ENCODE measurements around the gene DENR. TPM values are rescaled to one million over a fixed set of nuclear protein-coding genes. Genes with fewer than 3 reads are reported as not detected.
"Not testable (repeated sequence)": the region's sequence is repeated elsewhere in the genome, so short reads cannot be mapped to it uniquely, and the experiment has no call there.

Gene DENR
- total and polyA plus RNA-seq, 5 donors from 2014 or later: 32.7 to 72.0 (median 63.2) TPM

DNA sequence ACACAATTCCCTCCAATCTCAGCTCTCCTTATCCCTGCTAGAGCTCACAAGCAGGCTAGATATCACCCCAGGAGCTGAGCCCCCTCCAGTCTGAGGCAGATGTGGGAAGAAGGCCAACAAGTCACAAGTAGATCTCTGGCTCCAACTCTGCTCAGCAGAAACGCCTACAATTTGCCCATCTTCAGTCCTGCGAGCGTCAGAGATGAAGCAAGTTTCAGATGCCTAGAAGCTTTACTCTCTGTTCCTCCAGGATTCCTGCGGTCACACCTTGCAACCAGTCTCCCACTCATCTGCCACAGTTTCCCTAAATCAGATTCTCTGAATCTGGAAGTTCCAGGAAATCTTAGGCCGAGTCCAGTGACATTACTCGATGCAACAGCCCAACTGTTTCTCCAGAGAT lies 37.4 kb upstream of the DENR start:
- not testable (repeated sequence) for H3K27me3 ChIP-seq (ENCODE audit: control insufficient read depth, insufficient read depth, low read length)

GRCh38 chr12:122716658-122717057 lies 36.0 kb upstream of the DENR start, which contains the start of gene HCAR3:
Gene HCAR3, minus strand, starts transcription at chr12:122716811. Its CDS starts 74 bp downstream, at chr12:122716737.
- not testable (repeated sequence) for H3K36me3 ChIP-seq (ENCODE audit: control insufficient read depth, insufficient read depth, low read length); ATAC-seq (ENCODE audit: low read depth in 2 of 2); H3K4me1 Mint-ChIP-seq; H3K27me3 ChIP-seq (ENCODE audit: control insufficient read depth, insufficient read depth, low read length); H3K27ac Mint-ChIP-seq; H3K27ac ChIP-seq (ENCODE audit: insufficient read depth, low read length, poor library complexity, severe bottlenecking); H3K4me3 Mint-ChIP-seq; H3K9me3 Mint-ChIP-seq; H3K27me3 Mint-ChIP-seq; H3K4me3 ChIP-seq (ENCODE audit: low read depth, low read length); H3K4me1 ChIP-seq (ENCODE audit: control insufficient read depth, insufficient read depth, low read length, poor library complexity, severe bottlenecking); H3K9me3 ChIP-seq (ENCODE audit: control insufficient read depth in 2 of 2, low read length in 2 of 2); H3K36me3 Mint-ChIP-seq; DNase-seq

More for the DNA sequence above, 37.4 kb upstream of the DENR start:
- H3K36me3 Mint-ChIP-seq; H3K27ac ChIP-seq (ENCODE audit: insufficient read depth, low read length, poor library complexity, severe bottlenecking); H3K36me3 ChIP-seq (ENCODE audit: control insufficient read depth, insufficient read depth, low read length); H3K4me1 ChIP-seq (ENCODE audit: control insufficient read depth, insufficient read depth, low read length, poor library complexity, severe bottlenecking); H3K4me1 Mint-ChIP-seq; H3K9me3 ChIP-seq (ENCODE audit: control insufficient read depth in 2 of 2, low read length in 2 of 2); DNase-seq; H3K4me3 Mint-ChIP-seq; ATAC-seq (ENCODE audit: low read depth in 2 of 2); H3K9me3 Mint-ChIP-seq; H3K4me3 ChIP-seq (ENCODE audit: low read depth, low read length); H3K27ac Mint-ChIP-seq: not testable (repeated sequence)
- H3K27me3 Mint-ChIP-seq: peaks cover 17% of the 10 kb centered on the region

DNA sequence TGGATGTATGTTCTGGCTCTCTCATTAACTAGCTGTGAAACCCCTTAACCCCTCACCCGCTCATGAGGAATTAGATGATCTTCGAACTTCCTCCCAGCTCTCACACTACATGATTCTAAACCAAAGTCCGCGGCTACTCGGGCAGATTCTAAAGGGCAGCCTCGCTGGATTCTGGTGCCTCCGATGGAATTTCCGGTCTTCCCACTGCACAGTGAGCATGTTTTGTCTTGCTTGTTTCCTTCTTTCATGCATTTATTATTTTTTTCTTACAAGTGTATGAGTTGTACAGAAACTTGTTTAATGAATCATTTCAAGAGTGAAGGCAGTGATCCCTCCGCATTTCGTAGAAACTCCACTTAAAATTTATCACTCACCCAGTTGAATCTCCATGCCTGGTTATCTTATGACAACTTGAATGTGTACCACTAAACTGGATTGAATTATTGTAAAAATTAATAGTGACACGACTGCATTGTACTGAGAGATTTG lies 31.5 kb upstream of the DENR start:
- no peak overlapping the region for H3K4me3 ChIP-seq (ENCODE audit: low read depth, low read length)
- ATAC-seq (ENCODE audit: low read depth in 2 of 2) (no peak), DNase-seq (peak in 1 of 3 donors; percentile 24)
- Mint-ChIP-seq H3K27ac (peak overlapping the region in 1 of 3 donors; percentile 43), H3K9me3 (peaks cover 0 to 4% (median 0%) of the 10 kb centered on the region in 7 donors), H3K4me1 (peaks cover 3 to 15% (median 4%) of the 10 kb centered on the region in 4 donors), H3K36me3 (no peaks in the 10 kb centered on the region), H3K4me3 (no peak overlapping the region), H3K27me3 (peaks cover 9% of the 10 kb centered on the region)
- H3K27me3 ChIP-seq (ENCODE audit: control insufficient read depth, insufficient read depth, low read length): no peaks in the 10 kb centered on the region
- no peaks in the 10 kb centered on the region for H3K36me3 ChIP-seq (ENCODE audit: control insufficient read depth, insufficient read depth, low read length)
- H3K27ac ChIP-seq (ENCODE audit: insufficient read depth, low read length, poor library complexity, severe bottlenecking): no peak overlapping the region
- no peaks in the 10 kb centered on the region for H3K4me1 ChIP-seq (ENCODE audit: control insufficient read depth, insufficient read depth, low read length, poor library complexity, severe bottlenecking)
- no peaks in the 10 kb centered on the region for H3K9me3 ChIP-seq (ENCODE audit: control insufficient read depth in 2 of 2, low read length in 2 of 2)

DNA sequence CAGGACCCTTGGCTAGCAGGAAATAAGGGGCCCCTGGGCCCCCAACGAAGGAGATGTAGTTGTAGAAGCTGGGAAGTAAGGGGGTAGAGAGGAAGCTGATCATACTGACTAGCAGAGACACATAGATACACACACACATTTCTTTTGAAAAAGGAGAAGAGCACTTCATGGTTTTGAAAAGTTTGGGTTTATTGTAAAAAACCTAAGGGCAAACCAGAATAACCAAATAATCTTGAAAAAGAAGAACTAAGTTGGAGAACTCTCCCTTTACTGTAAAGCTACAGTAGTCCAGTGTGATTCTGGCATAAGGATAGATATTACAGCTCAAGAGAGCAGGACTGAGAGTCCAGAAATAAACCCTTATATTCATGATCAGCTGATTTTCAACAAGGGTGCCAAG lies 30.2 kb upstream of the DENR start:
- no peaks in the 10 kb centered on the region for H3K4me1 ChIP-seq (ENCODE audit: control insufficient read depth, insufficient read depth, low read length, poor library complexity, severe bottlenecking)
- H3K27ac ChIP-seq (ENCODE audit: insufficient read depth, low read length, poor library complexity, severe bottlenecking): no peak overlapping the region
- Mint-ChIP-seq H3K4me3 (no peak overlapping the region), H3K9me3 (peaks cover 0 to 4% (median 0%) of the 10 kb centered on the region in 7 donors), H3K36me3 (no peaks in the 10 kb centered on the region), H3K27ac (no peak overlapping the region), H3K4me1 (peaks cover 5 to 19% (median 7%) of the 10 kb centered on the region in 4 donors), H3K27me3 (peaks cover 9% of the 10 kb centered on the region)
- ATAC-seq (ENCODE audit: low read depth in 2 of 2): no peak
- no peak for DNase-seq
- no peaks in the 10 kb centered on the region for H3K9me3 ChIP-seq (ENCODE audit: control insufficient read depth in 2 of 2, low read length in 2 of 2)
- no peak overlapping the region for H3K4me3 ChIP-seq (ENCODE audit: low read depth, low read length)
- H3K36me3 ChIP-seq (ENCODE audit: control insufficient read depth, insufficient read depth, low read length): no peaks in the 10 kb centered on the region
- H3K27me3 ChIP-seq (ENCODE audit: control insufficient read depth, insufficient read depth, low read length): no peaks in the 10 kb centered on the region

- Mint-ChIP-seq H3K4me1 (peaks cover 5 to 24% (median 7%) of the 10 kb centered on the region in 4 donors), H3K4me3 (peak overlapping the region in 1 of 4 donors; percentile 83), H3K27me3 (peaks cover 9% of the 10 kb centered on the region), H3K36me3 (no peaks in the 10 kb centered on the region), H3K27ac (no peak overlapping the region), H3K9me3 (peaks cover 0 to 4% (median 0%) of the 10 kb centered on the region in 7 donors)
- ATAC-seq (ENCODE audit: low read depth in 2 of 2) (no peak), DNase-seq (no peak)
- Histone ChIP-seq H3K27ac (ENCODE audit: insufficient read depth, low read length, poor library complexity, severe bottlenecking) (no peak overlapping the region), H3K4me3 (ENCODE audit: low read depth, low read length) (no peak overlapping the region), H3K4me1 (ENCODE audit: control insufficient read depth, insufficient read depth, low read length, poor library complexity, severe bottlenecking) (no peaks in the 10 kb centered on the region), H3K9me3 (ENCODE audit: control insufficient read depth in 2 of 2, low read length in 2 of 2) (no peaks in the 10 kb centered on the region), H3K36me3 (ENCODE audit: control insufficient read depth, insufficient read depth, low read length) (no peaks in the 10 kb centered on the region), H3K27me3 (ENCODE audit: control insufficient read depth, insufficient read depth, low read length) (no peaks in the 10 kb centered on the region)
These were observed 27.9 kb upstream of the DENR start for GRCh38 chr12:122724641-122725243.

DNA sequence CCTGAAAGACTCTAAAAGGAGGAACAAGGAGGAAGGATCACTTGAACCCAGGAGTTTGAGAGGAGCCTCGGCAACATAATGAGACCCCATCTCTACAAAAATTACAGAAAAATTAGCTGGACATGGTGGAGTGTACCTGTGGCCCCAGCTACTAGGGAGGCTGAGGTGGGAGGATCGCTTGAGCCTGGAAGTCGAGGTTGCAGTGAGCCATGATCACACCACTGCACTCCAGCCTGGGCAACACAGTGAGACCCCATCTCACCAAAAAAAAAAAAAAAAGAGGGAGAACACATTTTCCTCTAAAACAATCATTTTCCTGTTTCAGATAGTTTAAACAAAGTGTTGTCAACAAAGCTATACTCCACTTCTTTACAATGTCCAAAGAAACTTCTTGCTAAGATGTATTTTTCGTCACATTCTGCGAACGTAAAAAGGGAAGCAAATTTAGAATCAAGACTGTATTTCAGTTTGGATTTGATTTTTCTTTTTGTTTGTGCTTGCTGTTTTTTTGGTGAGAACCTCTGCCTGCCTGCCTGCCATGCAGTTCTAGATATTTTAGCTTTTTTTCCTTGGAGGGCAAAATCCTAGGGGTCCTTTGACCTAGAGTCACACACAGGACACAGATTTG lies 27.1 kb upstream of the DENR start:
- DNase-seq (no peak), ATAC-seq (ENCODE audit: low read depth in 2 of 2) (no peak)
- Histone ChIP-seq H3K9me3 (ENCODE audit: control insufficient read depth in 2 of 2, low read length in 2 of 2) (no peaks in the 10 kb centered on the region), H3K4me1 (ENCODE audit: control insufficient read depth, insufficient read depth, low read length, poor library complexity, severe bottlenecking) (peaks cover 3% of the 10 kb centered on the region), H3K36me3 (ENCODE audit: control insufficient read depth, insufficient read depth, low read length) (no peaks in the 10 kb centered on the region), H3K27ac (ENCODE audit: insufficient read depth, low read length, poor library complexity, severe bottlenecking) (no peak overlapping the region), H3K4me3 (ENCODE audit: low read depth, low read length) (no peak overlapping the region), H3K27me3 (ENCODE audit: control insufficient read depth, insufficient read depth, low read length) (no peaks in the 10 kb centered on the region)
- Mint-ChIP-seq H3K36me3 (no peaks in the 10 kb centered on the region), H3K4me3 (no peak overlapping the region), H3K27ac (no peak overlapping the region), H3K27me3 (peaks cover 9% of the 10 kb centered on the region), H3K4me1 (peaks cover 5 to 19% (median 9%) of the 10 kb centered on the region in 4 donors), H3K9me3 (peaks cover 0 to 4% (median 0%) of the 10 kb centered on the region in 7 donors)

DNA sequence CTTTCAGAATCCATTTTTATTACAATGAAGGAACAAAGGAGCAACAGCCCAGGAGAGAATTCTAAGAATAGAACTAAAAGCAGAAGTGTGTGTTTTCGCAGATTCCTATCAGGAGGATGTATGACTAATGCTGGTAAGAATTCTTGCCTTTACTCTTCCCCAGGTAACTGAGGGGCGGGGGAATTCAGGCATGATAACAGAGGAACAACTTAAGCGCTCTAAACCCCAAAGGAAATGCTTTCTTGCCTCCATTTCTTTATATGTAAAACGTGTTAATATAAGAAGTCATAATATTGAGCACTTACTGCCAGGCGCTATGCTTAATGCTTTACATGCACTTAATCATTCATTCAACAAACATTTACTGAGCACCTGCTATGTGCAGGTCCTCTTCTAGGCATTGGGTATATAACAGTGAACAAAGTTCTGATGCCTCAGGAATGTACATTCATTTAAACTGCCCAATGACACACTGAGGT lies 26.5 kb upstream of the DENR start:
- Histone ChIP-seq H3K36me3 (ENCODE audit: control insufficient read depth, insufficient read depth, low read length) (no peaks in the 10 kb centered on the region), H3K9me3 (ENCODE audit: control insufficient read depth in 2 of 2, low read length in 2 of 2) (no peaks in the 10 kb centered on the region), H3K4me3 (ENCODE audit: low read depth, low read length) (no peak overlapping the region), H3K4me1 (ENCODE audit: control insufficient read depth, insufficient read depth, low read length, poor library complexity, severe bottlenecking) (peaks cover 3% of the 10 kb centered on the region), H3K27me3 (ENCODE audit: control insufficient read depth, insufficient read depth, low read length) (no peaks in the 10 kb centered on the region), H3K27ac (ENCODE audit: insufficient read depth, low read length, poor library complexity, severe bottlenecking) (no peak overlapping the region)
- H3K4me3 Mint-ChIP-seq: no peak overlapping the region
- H3K4me1 Mint-ChIP-seq: peaks cover 3 to 19% (median 10%) of the 10 kb centered on the region in 4 donors
- H3K27me3 Mint-ChIP-seq: peaks cover 9% of the 10 kb centered on the region
- peaks cover 0 to 4% (median 0%) of the 10 kb centered on the region in 7 donors for H3K9me3 Mint-ChIP-seq
- peak in 1 of 3 donors; percentile 27 for DNase-seq
- no peak overlapping the region for H3K27ac Mint-ChIP-seq
- H3K36me3 Mint-ChIP-seq: no peaks in the 10 kb centered on the region
- ATAC-seq (ENCODE audit: low read depth in 2 of 2): peak in 1 of 2 donors; percentile 30
